ENCODE measurements around the gene ZNF638.

The ZNF638 gene

DNA sequence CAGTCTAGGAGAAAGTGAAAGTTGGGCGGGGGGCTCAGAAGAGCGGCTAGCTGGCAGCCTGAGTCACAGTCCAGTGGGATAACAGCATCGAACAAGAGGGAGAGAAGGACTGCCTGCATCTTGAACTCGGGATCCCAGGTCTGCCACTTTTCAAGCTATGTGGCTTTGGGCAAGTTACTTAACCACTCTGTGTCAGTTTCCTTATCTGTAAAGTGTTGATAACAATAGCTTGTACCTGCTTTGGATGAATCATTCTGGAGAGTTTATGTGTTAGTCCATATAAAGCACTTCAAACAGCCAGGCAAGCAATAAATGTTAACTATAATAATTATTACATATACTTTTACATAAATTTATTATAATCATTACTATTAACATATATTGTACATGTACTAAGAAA is 126.3 kb downstream of the ZNF638 start:
- Histone ChIP-seq H3K27me3 (ENCODE audit: control insufficient read depth in 1 of 2, insufficient read depth in 2 of 2, low read length in 2 of 2) (no peaks in the 10 kb centered on the region), H3K9me3 (ENCODE audit: low read length) (no peaks in the 10 kb centered on the region), H3K27ac (ENCODE audit: low read depth, low read length) (no peak overlapping the region), H3K36me3 (ENCODE audit: insufficient read depth, low read length) (no peaks in the 10 kb centered on the region), H3K4me3 (ENCODE audit: low read depth in 1 of 2, low read length in 2 of 2) (no peak overlapping the region), H3K4me1 (ENCODE audit: insufficient read depth, low read length) (peaks cover 49% of the 10 kb centered on the region), H3K9ac (ENCODE audit: low read length) (no peak overlapping the region)

DNA sequence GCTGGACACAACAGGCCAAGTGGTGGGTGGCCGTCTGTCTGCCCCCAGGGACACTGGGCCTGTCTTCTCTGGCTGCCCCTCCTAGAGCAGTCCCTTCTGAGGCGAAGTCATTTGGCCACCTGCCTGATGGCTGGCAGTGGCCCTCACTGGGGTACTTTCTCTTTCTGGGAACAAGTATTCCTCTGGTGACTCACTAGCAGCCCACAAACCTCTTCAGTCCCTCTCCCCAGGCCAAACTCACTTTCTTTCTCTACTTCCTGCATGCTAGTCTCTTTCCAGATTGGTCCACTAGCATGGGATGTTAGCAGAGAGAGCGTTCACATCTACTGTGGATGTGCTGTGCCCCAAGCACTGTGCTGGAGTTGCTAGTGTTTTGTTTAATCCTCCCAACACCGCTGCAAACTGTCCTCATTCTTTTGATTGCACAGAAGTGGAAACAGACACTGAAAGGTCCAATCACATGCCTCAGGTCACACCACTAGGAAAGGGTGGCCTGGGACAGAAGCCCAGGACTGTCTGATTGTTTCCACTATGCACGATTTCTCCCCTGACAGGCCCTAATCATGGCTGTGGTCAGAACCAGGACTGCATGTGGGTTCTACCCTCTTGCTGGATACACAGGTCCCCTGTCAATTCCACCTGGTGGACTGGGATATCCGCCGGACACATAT is 127.0 kb downstream of the ZNF638 start:
- Histone ChIP-seq H3K4me3 (ENCODE audit: low read depth in 1 of 2, low read length in 2 of 2) (no peak overlapping the region), H3K9ac (ENCODE audit: low read length) (no peak overlapping the region), H3K9me3 (ENCODE audit: low read length) (no peaks in the 10 kb centered on the region), H3K27me3 (ENCODE audit: control insufficient read depth in 1 of 2, insufficient read depth in 2 of 2, low read length in 2 of 2) (no peaks in the 10 kb centered on the region), H3K36me3 (ENCODE audit: insufficient read depth, low read length) (no peaks in the 10 kb centered on the region), H3K4me1 (ENCODE audit: insufficient read depth, low read length) (peaks cover 56% of the 10 kb centered on the region), H3K27ac (ENCODE audit: low read depth, low read length) (peak overlapping the region; percentile 41)

DNA sequence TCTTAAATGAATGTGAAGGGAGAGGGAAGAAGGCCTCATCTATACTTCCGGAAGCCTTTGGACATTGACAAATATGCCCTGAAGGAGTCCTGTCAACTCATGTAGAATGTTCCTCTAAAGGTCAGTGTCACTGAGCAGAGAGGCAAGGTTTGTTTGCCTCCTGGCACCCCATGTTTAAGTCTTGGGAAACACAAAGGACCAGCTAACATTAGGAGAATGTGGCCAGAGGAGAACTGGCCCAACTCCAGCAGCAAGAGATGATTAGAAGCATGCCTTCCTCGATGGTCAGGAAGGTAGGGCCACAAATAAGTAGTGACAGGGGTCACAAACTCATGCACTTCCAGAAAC is 127.5 kb downstream of the ZNF638 start:
- H3K9ac ChIP-seq (ENCODE audit: low read length): no peak overlapping the region
- H3K36me3 ChIP-seq (ENCODE audit: insufficient read depth, low read length): no peaks in the 10 kb centered on the region
- H3K27me3 ChIP-seq (ENCODE audit: control insufficient read depth in 1 of 2, insufficient read depth in 2 of 2, low read length in 2 of 2): no peaks in the 10 kb centered on the region
- peak overlapping the region; percentile 7 for H3K27ac ChIP-seq (ENCODE audit: low read depth, low read length)
- peaks cover 58% of the 10 kb centered on the region for H3K4me1 ChIP-seq (ENCODE audit: insufficient read depth, low read length)
- no peak overlapping the region for H3K4me3 ChIP-seq (ENCODE audit: low read depth in 1 of 2, low read length in 2 of 2)
- H3K9me3 ChIP-seq (ENCODE audit: low read length): no peaks in the 10 kb centered on the region

DNA sequence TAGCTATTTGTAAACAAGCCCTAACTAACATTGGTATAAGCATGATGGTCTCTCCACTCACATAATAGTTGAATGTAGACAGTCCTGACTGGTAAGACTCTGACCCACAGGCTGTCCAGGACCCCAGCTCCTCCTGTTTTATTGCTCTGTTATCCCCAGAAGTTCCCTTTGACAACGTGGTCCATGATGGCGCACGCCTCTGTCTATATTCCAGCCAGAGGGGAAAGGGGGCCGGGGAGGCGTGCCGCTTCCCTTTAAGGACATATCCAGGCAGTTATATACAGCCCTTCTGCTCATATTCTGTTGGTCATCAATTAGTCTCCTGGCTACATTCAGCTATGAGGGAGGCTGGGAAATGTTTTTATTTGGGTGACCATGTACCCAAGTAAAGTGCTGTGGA is 128.5 kb downstream of the ZNF638 start:
- Histone ChIP-seq H3K9ac (ENCODE audit: low read length) (no peak overlapping the region), H3K4me3 (ENCODE audit: low read depth in 1 of 2, low read length in 2 of 2) (no peak overlapping the region), H3K36me3 (ENCODE audit: insufficient read depth, low read length) (no peaks in the 10 kb centered on the region), H3K4me1 (ENCODE audit: insufficient read depth, low read length) (peaks cover 50% of the 10 kb centered on the region), H3K27ac (ENCODE audit: low read depth, low read length) (peak overlapping the region; percentile 12), H3K9me3 (ENCODE audit: low read length) (no peaks in the 10 kb centered on the region), H3K27me3 (ENCODE audit: control insufficient read depth in 1 of 2, insufficient read depth in 2 of 2, low read length in 2 of 2) (no peaks in the 10 kb centered on the region)

DNA sequence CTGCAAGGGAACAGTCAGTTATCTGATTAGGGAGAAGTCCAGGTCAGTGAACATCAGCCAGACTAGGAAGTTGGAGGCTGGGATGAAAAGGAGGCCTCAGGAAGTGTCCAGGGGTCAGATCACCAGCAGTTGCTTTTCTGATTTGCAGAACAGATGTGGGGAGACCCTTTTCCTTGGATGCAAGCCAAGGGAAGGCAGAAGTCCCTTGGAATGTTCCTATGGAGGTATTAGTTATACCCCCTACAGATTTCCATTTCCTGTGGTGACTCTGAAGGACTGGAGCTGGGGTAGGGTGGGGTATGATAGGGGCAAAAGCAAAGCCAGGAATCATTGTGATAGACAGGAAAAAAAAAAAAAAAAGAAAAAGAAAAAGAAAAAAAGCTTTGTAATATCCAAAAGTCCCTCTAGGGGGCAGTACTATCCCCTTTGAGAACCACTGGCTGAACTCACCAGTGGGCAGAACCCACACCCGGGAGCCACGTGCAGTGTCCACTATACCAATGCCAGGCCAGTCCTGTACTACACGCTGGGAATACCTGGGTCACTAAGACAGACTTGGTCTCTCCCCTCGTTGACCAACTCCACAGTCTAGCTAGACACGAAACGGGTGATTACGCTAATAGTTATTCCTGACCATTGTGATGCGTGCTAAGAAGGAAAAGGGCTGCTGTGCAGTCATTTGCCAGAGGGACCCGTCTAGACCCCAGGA is 129.2 kb downstream of the ZNF638 start:
- Histone ChIP-seq H3K36me3 (ENCODE audit: insufficient read depth, low read length) (no peaks in the 10 kb centered on the region), H3K9me3 (ENCODE audit: low read length) (no peaks in the 10 kb centered on the region), H3K27ac (ENCODE audit: low read depth, low read length) (no peak overlapping the region), H3K4me1 (ENCODE audit: insufficient read depth, low read length) (peaks cover 45% of the 10 kb centered on the region), H3K9ac (ENCODE audit: low read length) (no peak overlapping the region), H3K27me3 (ENCODE audit: control insufficient read depth in 1 of 2, insufficient read depth in 2 of 2, low read length in 2 of 2) (no peaks in the 10 kb centered on the region), H3K4me3 (ENCODE audit: low read depth in 1 of 2, low read length in 2 of 2) (no peak overlapping the region)

DNA sequence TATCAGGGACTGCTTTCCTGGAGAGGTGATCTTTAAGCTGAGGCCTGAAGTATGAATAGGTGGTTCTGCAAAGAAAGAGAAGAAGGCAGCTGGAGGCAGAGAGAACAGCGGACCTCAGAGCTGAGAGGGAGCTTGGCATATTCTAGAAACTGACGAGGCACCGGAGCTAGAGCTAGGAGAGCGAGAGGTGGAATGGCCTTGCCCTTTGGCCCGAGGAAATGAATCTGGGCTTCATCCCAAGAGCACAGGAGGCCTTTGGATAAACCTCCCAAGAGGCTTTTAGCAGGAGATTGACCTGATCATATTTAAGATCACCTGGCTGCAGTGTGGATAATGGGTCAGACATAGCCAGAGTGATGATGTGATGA is 129.7 kb downstream of the ZNF638 start:
- Histone ChIP-seq H3K4me3 (ENCODE audit: low read depth in 1 of 2, low read length in 2 of 2) (no peak overlapping the region), H3K9ac (ENCODE audit: low read length) (no peak overlapping the region), H3K9me3 (ENCODE audit: low read length) (no peaks in the 10 kb centered on the region), H3K4me1 (ENCODE audit: insufficient read depth, low read length) (peaks cover 44% of the 10 kb centered on the region), H3K27me3 (ENCODE audit: control insufficient read depth in 1 of 2, insufficient read depth in 2 of 2, low read length in 2 of 2) (no peaks in the 10 kb centered on the region), H3K36me3 (ENCODE audit: insufficient read depth, low read length) (no peaks in the 10 kb centered on the region), H3K27ac (ENCODE audit: low read depth, low read length) (no peak overlapping the region)

DNA sequence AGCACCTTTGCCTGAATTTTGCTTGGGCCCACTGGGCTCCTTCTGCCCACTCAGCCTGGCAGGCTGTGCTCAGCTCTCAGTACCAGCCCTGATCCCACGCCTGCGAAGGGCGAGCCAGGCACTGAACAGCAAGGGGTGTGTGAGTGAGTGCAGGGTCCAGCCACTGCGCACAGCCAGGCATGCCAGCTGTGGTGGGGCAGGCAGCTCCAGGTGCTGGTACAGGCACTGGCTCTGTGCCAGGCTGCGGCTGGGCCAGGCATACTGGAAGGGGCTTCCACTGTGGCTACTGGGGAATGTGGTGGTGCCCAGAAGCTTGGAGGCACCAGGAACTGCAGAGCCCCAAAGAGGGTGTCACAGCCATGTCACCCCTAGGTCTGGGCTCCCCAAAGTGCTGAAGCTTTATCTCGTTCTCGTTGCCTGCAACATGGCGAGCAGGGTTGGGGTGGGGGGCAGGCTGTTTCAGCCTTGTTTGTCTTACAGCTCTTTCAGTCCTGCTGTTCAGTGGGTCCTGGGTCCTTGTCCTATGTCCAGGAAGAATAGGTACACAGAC is 130.5 kb downstream of the ZNF638 start:
- Histone ChIP-seq H3K27ac (ENCODE audit: low read depth, low read length) (no peak overlapping the region), H3K27me3 (ENCODE audit: control insufficient read depth in 1 of 2, insufficient read depth in 2 of 2, low read length in 2 of 2) (no peaks in the 10 kb centered on the region), H3K36me3 (ENCODE audit: insufficient read depth, low read length) (no peaks in the 10 kb centered on the region), H3K4me3 (ENCODE audit: low read depth in 1 of 2, low read length in 2 of 2) (no peak overlapping the region), H3K9me3 (ENCODE audit: low read length) (no peaks in the 10 kb centered on the region), H3K9ac (ENCODE audit: low read length) (no peak overlapping the region), H3K4me1 (ENCODE audit: insufficient read depth, low read length) (peaks cover 35% of the 10 kb centered on the region)

DNA sequence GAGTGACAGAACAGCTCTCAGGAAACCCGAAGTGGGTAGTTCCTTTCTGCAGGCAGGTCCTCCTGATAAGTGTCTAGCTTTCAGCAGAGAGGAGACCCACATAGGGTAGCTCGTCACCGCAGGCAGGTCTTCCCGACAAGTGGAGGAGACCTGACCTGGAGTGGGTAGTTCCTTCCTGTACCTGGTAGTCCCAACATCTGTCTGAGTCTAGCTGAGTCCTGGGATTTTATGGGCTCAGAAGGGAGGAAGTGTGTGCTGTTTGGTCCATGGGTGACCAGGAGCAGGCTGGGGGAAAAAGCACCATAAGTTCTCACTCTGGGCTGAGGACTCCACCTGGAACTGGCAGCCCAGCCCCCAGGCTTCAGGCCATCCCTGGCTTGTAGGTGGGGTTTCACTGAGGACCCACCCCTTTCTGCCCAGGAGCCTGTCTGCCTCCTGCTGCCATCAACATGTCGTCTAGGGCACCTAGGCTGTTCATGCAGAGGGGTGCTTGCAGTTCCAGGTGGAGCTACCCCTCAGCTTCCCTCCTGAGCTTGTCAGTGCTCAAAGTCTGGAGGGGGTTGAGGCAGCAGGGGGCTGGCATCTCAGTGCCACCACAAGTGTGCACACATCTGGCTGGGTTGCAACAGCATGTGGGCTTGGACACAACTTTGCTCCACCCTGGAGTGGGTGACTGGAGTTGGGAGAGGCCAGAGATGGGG is 131.2 kb downstream of the ZNF638 start:
- Histone ChIP-seq H3K9me3 (ENCODE audit: low read length) (no peaks in the 10 kb centered on the region), H3K27ac (ENCODE audit: low read depth, low read length) (no peak overlapping the region), H3K27me3 (ENCODE audit: control insufficient read depth in 1 of 2, insufficient read depth in 2 of 2, low read length in 2 of 2) (no peaks in the 10 kb centered on the region), H3K36me3 (ENCODE audit: insufficient read depth, low read length) (no peaks in the 10 kb centered on the region), H3K4me1 (ENCODE audit: insufficient read depth, low read length) (peaks cover 29% of the 10 kb centered on the region), H3K4me3 (ENCODE audit: low read depth in 1 of 2, low read length in 2 of 2) (no peak overlapping the region), H3K9ac (ENCODE audit: low read length) (no peak overlapping the region)

DNA sequence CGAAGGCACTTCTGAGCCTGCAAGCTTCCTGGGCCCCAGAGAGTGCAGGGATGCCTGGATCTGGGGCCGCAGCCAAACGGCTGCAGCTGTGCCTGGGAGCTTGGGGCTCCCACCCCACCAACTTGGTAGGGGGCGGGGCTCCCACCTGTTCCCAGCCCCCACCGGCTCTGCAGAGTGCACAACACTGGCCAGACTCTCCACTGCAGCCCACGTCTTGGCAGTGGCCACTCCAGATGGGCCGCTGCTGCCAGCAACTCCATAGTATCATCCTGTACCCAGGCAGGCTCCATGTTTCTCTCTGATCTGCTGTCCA is 131.7 kb downstream of the ZNF638 start:
- no peaks in the 10 kb centered on the region for H3K27me3 ChIP-seq (ENCODE audit: control insufficient read depth in 1 of 2, insufficient read depth in 2 of 2, low read length in 2 of 2)
- no peaks in the 10 kb centered on the region for H3K36me3 ChIP-seq (ENCODE audit: insufficient read depth, low read length)
- no peak overlapping the region for H3K9ac ChIP-seq (ENCODE audit: low read length)
- H3K27ac ChIP-seq (ENCODE audit: low read depth, low read length): no peak overlapping the region
- peaks cover 25% of the 10 kb centered on the region for H3K4me1 ChIP-seq (ENCODE audit: insufficient read depth, low read length)
- H3K9me3 ChIP-seq (ENCODE audit: low read length): no peaks in the 10 kb centered on the region
- H3K4me3 ChIP-seq (ENCODE audit: low read depth in 1 of 2, low read length in 2 of 2): no peak overlapping the region

DNA sequence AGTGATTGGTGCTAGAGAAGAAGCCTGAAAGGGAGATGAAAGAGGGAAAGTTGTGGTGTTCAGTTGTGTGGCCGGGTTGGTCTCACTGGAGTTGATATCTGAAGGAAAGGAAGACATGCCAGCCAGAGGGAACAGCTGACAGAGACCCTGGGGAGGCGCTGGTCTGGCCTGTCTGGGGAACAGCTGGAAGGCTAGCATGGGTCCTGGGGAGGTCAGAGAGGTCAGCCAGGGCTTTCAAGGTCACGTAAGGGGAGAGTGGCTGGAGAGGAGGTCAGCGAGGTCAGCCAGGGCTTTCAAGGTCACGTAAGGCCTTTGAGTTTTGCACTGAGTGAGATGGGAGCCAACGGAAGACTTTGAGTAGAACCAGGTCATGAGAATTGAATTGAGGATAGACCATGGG is 132.8 kb downstream of the ZNF638 start:
- Histone ChIP-seq H3K27me3 (ENCODE audit: control insufficient read depth in 1 of 2, insufficient read depth in 2 of 2, low read length in 2 of 2) (no peaks in the 10 kb centered on the region), H3K4me1 (ENCODE audit: insufficient read depth, low read length) (peaks cover 15% of the 10 kb centered on the region), H3K36me3 (ENCODE audit: insufficient read depth, low read length) (no peaks in the 10 kb centered on the region), H3K27ac (ENCODE audit: low read depth, low read length) (no peak overlapping the region), H3K4me3 (ENCODE audit: low read depth in 1 of 2, low read length in 2 of 2) (no peak overlapping the region), H3K9me3 (ENCODE audit: low read length) (no peaks in the 10 kb centered on the region), H3K9ac (ENCODE audit: low read length) (no peak overlapping the region)

DNA sequence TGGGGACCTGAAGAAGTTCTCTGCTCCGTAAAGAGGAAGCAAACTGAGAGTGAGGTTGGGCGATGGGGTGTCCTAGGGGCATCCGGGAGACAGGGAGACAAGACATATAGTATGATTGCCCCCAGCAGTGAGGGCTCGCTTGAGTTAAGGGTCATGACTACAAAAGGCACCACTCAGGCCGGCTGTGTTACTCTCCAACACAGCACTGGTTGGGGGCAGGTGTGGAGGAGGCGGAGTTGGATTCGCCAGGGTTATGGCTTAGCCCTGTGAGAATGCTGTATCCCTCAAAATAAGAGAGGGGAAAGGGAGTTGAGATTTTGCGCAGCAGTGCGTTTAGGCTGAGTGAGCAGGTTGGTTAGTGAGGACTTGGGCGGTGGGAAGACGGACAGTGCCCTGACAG is 133.8 kb downstream of the ZNF638 start:
- Histone ChIP-seq H3K36me3 (ENCODE audit: insufficient read depth, low read length) (no peaks in the 10 kb centered on the region), H3K27ac (ENCODE audit: low read depth, low read length) (no peak overlapping the region), H3K27me3 (ENCODE audit: control insufficient read depth in 1 of 2, insufficient read depth in 2 of 2, low read length in 2 of 2) (no peaks in the 10 kb centered on the region), H3K9ac (ENCODE audit: low read length) (no peak overlapping the region), H3K4me1 (ENCODE audit: insufficient read depth, low read length) (peaks cover 15% of the 10 kb centered on the region), H3K9me3 (ENCODE audit: low read length) (no peaks in the 10 kb centered on the region), H3K4me3 (ENCODE audit: low read depth in 1 of 2, low read length in 2 of 2) (no peak overlapping the region)

Data from muscle layer of colon (tissue), 2 donors.